Activated CD8-positive, alpha-beta memory T cell treated with anti-CD3 and anti-CD28 coated beads, Interleukin-2, amount 50 U/mL, for 4 hours (primary cell): ENCODE results near the gene CCDC120.

Experiments used
- DNase-seq: peaks from one replicate; pipeline ENCODE4 v3.0.0-alpha.2; 2020

The CCDC120 gene

GRCh38 chrX:49103637-49104036, 44.8 kb downstream of the CCDC120 start:
- DNase-seq: no peak

DNA sequence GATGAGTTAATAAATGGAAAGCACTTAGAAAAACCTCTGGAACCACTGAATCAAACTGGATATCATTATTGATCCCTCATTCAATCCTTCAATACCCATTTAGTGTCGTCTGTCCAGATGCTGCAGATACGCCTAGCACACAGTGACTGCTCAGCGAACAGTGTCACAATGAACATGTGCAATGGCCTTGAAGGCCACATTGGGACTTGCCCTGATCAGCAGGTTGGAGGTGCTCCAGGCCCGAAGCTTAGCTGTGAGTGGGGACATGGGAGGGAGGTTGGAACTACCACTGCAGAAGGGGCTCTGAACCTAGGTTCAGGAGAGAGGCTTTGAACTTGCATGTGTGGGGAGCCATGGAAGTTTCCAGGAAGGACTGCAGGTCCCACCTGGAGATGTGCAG, 47.5 kb downstream of the CCDC120 start:
- DNase-seq: no peak

GRCh38 chrX:49106930-49107329, 48.1 kb downstream of the CCDC120 start:
- DNase-seq: no peak

DNA sequence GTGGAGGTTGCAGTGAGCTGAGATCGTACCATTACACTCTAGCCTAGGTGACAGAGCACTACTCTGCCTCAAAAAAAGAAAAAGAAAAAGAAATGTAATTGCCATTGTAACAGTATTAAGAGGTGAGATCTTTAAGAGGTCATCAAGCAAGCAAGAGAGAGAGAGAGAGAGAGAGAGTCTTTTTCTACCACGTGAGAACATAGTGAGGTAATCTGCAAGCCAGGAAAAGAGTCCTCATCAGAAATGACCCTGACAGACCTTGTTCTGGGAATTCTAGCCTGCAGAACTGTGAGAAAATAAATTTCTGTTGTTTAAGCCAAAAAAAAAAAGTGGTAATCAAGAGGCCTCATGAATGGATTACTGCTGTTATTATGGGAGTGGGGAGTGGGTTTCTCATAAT, 49.8 kb downstream of the CCDC120 start:
- DNase-seq: no peak

DNA sequence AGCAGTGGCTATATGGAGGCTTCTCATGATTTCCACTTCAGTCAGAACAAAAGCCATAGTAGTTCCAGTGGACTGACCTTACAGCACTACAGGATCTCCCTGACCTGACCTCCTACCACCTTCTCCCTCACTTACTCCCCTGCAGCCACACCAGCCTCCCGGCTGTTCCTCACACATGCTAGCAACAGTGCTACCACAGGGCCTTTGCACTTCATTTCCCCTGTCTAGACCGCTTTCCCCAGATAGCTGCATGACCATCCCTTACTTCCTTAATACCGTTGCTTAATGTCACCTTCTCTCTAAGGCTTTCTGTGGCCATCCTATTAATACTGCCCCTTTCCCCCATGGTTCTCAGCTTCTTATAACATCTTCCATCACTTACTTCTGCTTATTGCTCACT, 51.6 kb downstream of the CCDC120 start:
- no peak for DNase-seq

GRCh38 chrX:49111791-49112190, 53.0 kb downstream of the CCDC120 start:
- DNase-seq: no peak

DNA sequence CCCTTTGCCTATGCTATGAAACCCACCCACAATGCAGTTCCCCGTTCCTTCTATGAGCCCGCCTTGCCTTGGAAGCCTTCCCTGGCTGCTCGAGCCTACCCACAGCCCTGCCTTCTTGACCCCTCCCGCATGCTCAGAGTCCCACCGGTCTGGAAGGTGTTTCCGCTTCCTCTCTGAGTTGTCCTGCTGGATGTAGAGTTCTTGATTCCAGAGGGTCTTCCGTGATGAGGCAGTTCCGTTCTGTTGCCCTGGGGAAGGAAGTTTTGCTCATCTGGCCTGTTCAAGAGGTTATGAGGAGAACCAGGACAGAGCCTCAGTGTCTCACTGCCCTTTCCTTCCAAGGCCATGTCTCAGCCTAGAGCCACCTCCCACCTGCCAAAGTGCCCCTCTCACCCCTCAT, 57.3 kb downstream of the CCDC120 start:
- DNase-seq: no peak

DNA sequence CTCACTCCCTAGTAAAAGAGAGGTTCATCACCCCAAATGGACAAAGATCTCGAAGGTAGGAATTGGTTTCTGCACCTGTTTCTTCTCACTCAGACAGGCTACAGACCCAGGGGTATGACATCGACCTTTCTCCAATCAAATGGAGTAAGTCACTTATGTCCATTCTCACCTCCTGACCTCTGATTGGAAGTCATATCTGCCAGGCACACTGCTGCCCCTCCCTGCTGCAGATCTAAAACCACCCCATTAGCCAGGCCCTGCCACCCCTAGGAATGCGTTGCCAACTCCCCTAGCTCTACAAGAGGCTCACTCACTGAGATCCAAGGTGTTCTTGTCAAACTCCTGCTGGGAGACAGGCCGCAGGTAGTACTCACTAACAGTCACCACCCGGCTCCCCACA, 57.9 kb downstream of the CCDC120 start:
- DNase-seq: no peak

- DNase-seq: no peak
These were observed 58.8 kb downstream of the CCDC120 start for GRCh38 chrX:49117581-49117980.
